GM12891 (cell line): Measurements from ENCODE around the gene DEPDC5.

ENCODE experiments used
- POLR2A ChIP-seq: IDR thresholded peaks from 2 replicates; pipeline ENCODE4 v1.6.1; 2011; ENCODE audit warnings: low read depth, low read length, control low read depth
- POLR2AphosphoS5 ChIP-seq: IDR thresholded peaks from 2 replicates; pipeline ENCODE4 v1.6.1; 2011; ENCODE audit warnings: low read depth, low read length, control low read depth
- TAF1 ChIP-seq: IDR thresholded peaks from 2 replicates; pipeline ENCODE4 v1.6.1; 2011; ENCODE audit warnings: low read depth, low read length, control low read depth

- no peak for TF ChIP-seq POLR2AphosphoS5
- TF ChIP-seq TAF1: no peak
- peak; percentile 13; the same call in 1 of the 2 replicates for TF ChIP-seq POLR2A
Observed at GRCh38 chr22:31944700-31945442, 191.1 kb downstream of the DEPDC5 start.
